Epithelial cell of proximal tubule (primary cell): ENCODE measurements around the gene PLCB1. TPM values are rescaled to one million over a fixed set of nuclear protein-coding genes. Genes with fewer than 3 reads are reported as not detected.

Source experiments
- DNase-seq: peaks from one replicate; pipeline ENCODE4 v3.0.0-alpha.2; 2011; ENCODE audit warnings: low read depth
- H3K4me3 ChIP-seq: 2 replicates; pipeline ENCODE4 v1.5.1; 2011; ENCODE audit warnings: low read depth, mild to moderate bottlenecking, low read length
- CTCF ChIP-seq: conservative IDR thresholded peaks from 2 replicates; pipeline ENCODE4 v1.5.1; 2012; ENCODE audit warnings: low read depth, mild to moderate bottlenecking, low read length
- total RNA-seq: library from RNA; depleted of rRNA; stranded (reverse); fragments of >200 nt; gene quantifications from 2 replicates; pipeline ENCODE4 v1.2.3, GENCODE V29; 2015

The PLCB1 gene
- total RNA-seq, 1 donor from 2014 or later = 2.2 TPM

GRCh38 chr20:8470156-8470555 is 338.1 kb downstream of the PLCB1 start:
- H3K4me3 ChIP-seq = no peak overlapping the region
- DNase-seq = no peak
- no peak for TF ChIP-seq CTCF

GRCh38 chr20:8471465-8471864 is 339.4 kb downstream of the PLCB1 start:
- no peak for DNase-seq
- TF ChIP-seq CTCF = no peak
- H3K4me3 ChIP-seq = no peak overlapping the region

- no peak for DNase-seq
- H3K4me3 ChIP-seq = no peak overlapping the region
- no peak for TF ChIP-seq CTCF
Observed at GRCh38 chr20:8473459-8473858, 341.4 kb downstream of the PLCB1 start.

- DNase-seq = no peak
- no peak for TF ChIP-seq CTCF
- no peak overlapping the region for H3K4me3 ChIP-seq
Observed at GRCh38 chr20:8474027-8474668, 342.1 kb downstream of the PLCB1 start.

GRCh38 chr20:8476021-8476420 is 344.0 kb downstream of the PLCB1 start:
- peak; percentile 25 for DNase-seq
- no peak for TF ChIP-seq CTCF
- no peak overlapping the region for H3K4me3 ChIP-seq

- no peak for TF ChIP-seq CTCF
- no peak for DNase-seq
- H3K4me3 ChIP-seq = no peak overlapping the region
Observed at GRCh38 chr20:8480597-8480996, 348.5 kb downstream of the PLCB1 start.

- no peak for DNase-seq
- TF ChIP-seq CTCF = no peak
- H3K4me3 ChIP-seq = no peak overlapping the region
Observed at GRCh38 chr20:8487696-8488095, 355.6 kb downstream of the PLCB1 start.
